DOHH2 (cell line): Measurements from ENCODE around the gene IDUA.

Experiments
- H3F3A ChIP-seq: fragments of 200-600 bp; sonication (generic), shearing (Covaris generic); 2 replicates; pipeline ENCODE4 v1.6.0; 2016; ENCODE audit warnings: antibody characterized with exemption, mild to moderate bottlenecking; ENCODE audit not compliant: control insufficient read depth, insufficient read depth
- H3K27ac ChIP-seq: fragments of 200-600 bp; sonication (generic); 2 replicates; pipeline ENCODE4 v1.5.1; 2014; ENCODE audit warnings: low read depth, mild to moderate bottlenecking, low read length, moderate library complexity
- H3K27me3 ChIP-seq: fragments of 200-600 bp; sonication (generic); 2 replicates; pipeline ENCODE4 v1.6.1; 2014; ENCODE audit warnings: mild to moderate bottlenecking, low read length, mixed read lengths; ENCODE audit not compliant: control insufficient read depth
- H3K36me3 ChIP-seq: fragments of 200-600 bp; sonication (generic); 2 replicates; pipeline ENCODE4 v1.6.1; 2014; ENCODE audit warnings: mild to moderate bottlenecking, low read length, moderate library complexity, mixed read lengths; ENCODE audit not compliant: control insufficient read depth
- H3K4me1 ChIP-seq: fragments of 200-600 bp; sonication (generic); 2 replicates; pipeline ENCODE4 v1.6.1; 2014; ENCODE audit warnings: mild to moderate bottlenecking, low read length, mixed read lengths; ENCODE audit not compliant: control insufficient read depth
- H3K4me2 ChIP-seq: fragments of 200-600 bp; sonication (generic); 2 replicates; pipeline ENCODE4 v1.6.0; 2014; ENCODE audit warnings: mild to moderate bottlenecking, low read length, moderate library complexity
- H3K4me3 ChIP-seq: fragments of 200-600 bp; sonication (generic); 2 replicates; pipeline ENCODE4 v1.5.1; 2014; ENCODE audit warnings: mild to moderate bottlenecking, low read length, mixed read lengths
- H3K79me2 ChIP-seq: fragments of 200-600 bp; sonication (generic); 2 replicates; pipeline ENCODE4 v1.6.1; 2014; ENCODE audit warnings: mild to moderate bottlenecking, low read length, mixed read lengths; ENCODE audit not compliant: control insufficient read depth
- H3K9me2 ChIP-seq: fragments of 200-600 bp; sonication (generic); replicated peaks from 2 replicates; pipeline ENCODE4 v1.6.1; 2014; ENCODE audit warnings: mild to moderate bottlenecking, low read length, mixed read lengths; ENCODE audit not compliant: control insufficient read depth
- H3K9me3 ChIP-seq: fragments of 200-600 bp; sonication (generic); 2 replicates; pipeline ENCODE4 v1.6.1; 2014; ENCODE audit warnings: antibody characterized with exemption, low read length, mixed read lengths; ENCODE audit not compliant: control insufficient read depth, insufficient read depth
- H4K20me1 ChIP-seq: fragments of 200-600 bp; sonication (generic); 2 replicates; pipeline ENCODE4 v1.6.0; 2014; ENCODE audit warnings: low read depth, mild to moderate bottlenecking, antibody characterized with exemption, low read length, moderate library complexity; ENCODE audit not compliant: control insufficient read depth, insufficient read depth
- CTCF ChIP-seq: fragments of 200-600 bp; sonication (generic); IDR thresholded peaks from one replicate; pipeline ENCODE4 v1.5.1; 2014; ENCODE audit warnings: antibody characterized with exemption, mild to moderate bottlenecking, low read depth, low read length; ENCODE audit not compliant: poor library complexity, severe bottlenecking
- EZH2phosphoT487 ChIP-seq: fragments of 200-600 bp; sonication (generic); IDR thresholded peaks from 2 replicates; pipeline ENCODE4 v1.6.1; 2017; ENCODE audit warnings: borderline replicate concordance, mild to moderate bottlenecking, antibody characterized with exemption, low read length, moderate library complexity, mixed read lengths

Gene IDUA

GRCh38 chr4:1010395-1011021, 23.7 kb downstream of the IDUA start:
- Histone ChIP-seq H3F3A (peaks cover 9% of the 10 kb centered on the region), H3K79me2 (no peaks in the 10 kb centered on the region), H4K20me1 (0 out of 2 replicates have a peak, but pooled peaks cover 5% of the 10 kb centered on the region), H3K27ac (no peak overlapping the region), H3K9me2 (no peaks in the 10 kb centered on the region), H3K4me2 (peak overlapping the region; percentile 91), H3K9me3 (no peaks in the 10 kb centered on the region), H3K4me3 (peak overlapping the region; percentile 74), H3K4me1 (peaks cover 26% of the 10 kb centered on the region), H3K36me3 (no peaks in the 10 kb centered on the region), H3K27me3 (peaks cover 49% of the 10 kb centered on the region)
- TF ChIP-seq CTCF (no peak), EZH2phosphoT487 (no peak)

GRCh38 chr4:1011022-1011665, 24.3 kb downstream of the IDUA start, which contains the start of gene FGFRL1:
FGFRL1 (plus strand) TSS chr4:1011626; CDS start chr4:1012486, 860 bp downstream.
- H3K4me1 ChIP-seq = peaks cover 26% of the 10 kb centered on the region
- H3K27me3 ChIP-seq = peaks cover 49% of the 10 kb centered on the region

GRCh38 chr4:1011666-1012033, 24.8 kb downstream of the IDUA start:
- TF ChIP-seq CTCF = no peak
- no peak for TF ChIP-seq EZH2phosphoT487
- Histone ChIP-seq H3K9me3 (no peaks in the 10 kb centered on the region), H3K4me1 (peaks cover 26% of the 10 kb centered on the region), H3F3A (peaks cover 9% of the 10 kb centered on the region), H3K4me3 (no peak overlapping the region), H3K79me2 (no peaks in the 10 kb centered on the region), H4K20me1 (0 out of 2 replicates have a peak, but pooled peaks cover 5% of the 10 kb centered on the region), H3K36me3 (no peaks in the 10 kb centered on the region), H3K27ac (no peak overlapping the region), H3K9me2 (no peaks in the 10 kb centered on the region), H3K4me2 (no peak overlapping the region), H3K27me3 (peaks cover 49% of the 10 kb centered on the region)

More at GRCh38 chr4:1011022-1011665, 24.3 kb downstream of the IDUA start, which contains the start of gene FGFRL1:
- Histone ChIP-seq H3K9me2 (no peaks in the 10 kb centered on the region), H3F3A (peaks cover 9% of the 10 kb centered on the region), H3K36me3 (no peaks in the 10 kb centered on the region), H3K4me2 (peak within 1 kb of the TSS; percentile 91), H3K27ac (no peak within 1 kb of the TSS), H3K4me3 (peak within 1 kb of the TSS; percentile 74), H3K79me2 (no peaks in the 10 kb centered on the region), H4K20me1 (0 out of 2 replicates have a peak, but pooled peaks cover 5% of the 10 kb centered on the region), H3K9me3 (no peaks in the 10 kb centered on the region)
- no peak for TF ChIP-seq CTCF
- TF ChIP-seq EZH2phosphoT487 = no peak
